B cell (primary cell): Measurements from ENCODE around the gene ARHGAP15. TPM values are rescaled to one million over a fixed set of nuclear protein-coding genes. Genes with fewer than 3 reads are reported as not detected.

Experiments used
- ATAC-seq: fragments of 200-7000 bp; cut with Tn5 transposase; one replicate; pipeline ENCODE4 v1.10.0; 2021; ENCODE audit warnings: low read depth, mild to moderate bottlenecking, moderate number of reproducible peaks, moderate library complexity
- CTCF ChIA-PET: fragments of 350-600 bp; sonication (Branson Sonifier 250); formaldehyde crosslinking; loops from one replicate; lab custom pipeline; 2021; ENCODE audit warnings: antibody characterized with exemption, inconsistent platforms; lab: Charles Lee
- POLR2A ChIA-PET: fragments of 350-600 bp; sonication (Branson Sonifier 250); formaldehyde crosslinking; loops from one replicate; lab custom pipeline; 2021; ENCODE audit warnings: antibody characterized with exemption; lab: Charles Lee
- DNase-seq: peaks from one replicate; pipeline ENCODE4 v3.0.0; 2013
- H2AFZ ChIP-seq: 2 replicates; pipeline ENCODE4 v1.6.1; 2012; ENCODE audit warnings: mild to moderate bottlenecking, low read depth, low read length; ENCODE audit not compliant: insufficient read depth, poor library complexity, severe bottlenecking
- H3K27ac ChIP-seq, 2 donors: 1 replicate in 1 of 2; 2 replicates in 1 of 2; pipeline ENCODE4 v1.5.1; 2012 to 2013; ENCODE audit warnings: low read length in 2 of 2, mild to moderate bottlenecking in 2 of 2, moderate library complexity in 1 of 2
- H3K27me3 ChIP-seq, 4 experiments: fragments of 200-600 bp in 1 of 4; sonication (generic) in 1 of 4; replicated peaks in 1 of 4; 1 replicate in 2 of 4; 2 replicates in 2 of 4; pipeline versions ENCODE4 v1.6.1 to v1.7.0; 2013 to 2016; ENCODE audit warnings: low read length in 3 of 4, mild to moderate bottlenecking in 2 of 4, mixed read lengths in 1 of 4, moderate library complexity in 1 of 4; ENCODE audit not compliant: insufficient read depth in 4 of 4, control insufficient read depth in 3 of 4; ENCODE audit errors: control extremely low read depth in 1 of 4
- H3K36me3 ChIP-seq, 2 experiments: replicated peaks in 1 of 2; 1 replicate in 1 of 2; 2 replicates in 1 of 2; pipeline versions ENCODE4 v1.6.1 to v1.7.1; 2013; ENCODE audit warnings: low read length in 1 of 2; ENCODE audit not compliant: insufficient read depth in 2 of 2, control insufficient read depth in 1 of 2; ENCODE audit errors: control extremely low read depth in 1 of 2, extremely low read depth in 1 of 2
- H3K4me1 ChIP-seq, 2 donors: fragments of 200-600 bp in 1 of 2; sonication (generic) in 1 of 2; 1 replicate in 1 of 2; 2 replicates in 1 of 2; pipeline versions ENCODE4 v1.5.1 to v1.6.1; 2013 to 2017; ENCODE audit warnings: low read length in 2 of 2; ENCODE audit not compliant: control insufficient read depth in 2 of 2, insufficient read depth in 2 of 2
- H3K4me2 ChIP-seq: replicated peaks from 2 replicates; pipeline ENCODE3; 2012; ENCODE audit warnings: mild to moderate bottlenecking, low read depth, low read length; ENCODE audit not compliant: poor library complexity, severe bottlenecking
- H3K4me3 ChIP-seq, 5 experiments: fragments of 200-600 bp in 1 of 5; sonication (generic) in 1 of 5; 1 replicate in 3 of 5; 2 replicates in 2 of 5; pipeline versions ENCODE4 v1.5.1 to v1.7.0; 2011 to 2016; ENCODE audit warnings: low read length in 4 of 5, mild to moderate bottlenecking in 4 of 5, low read depth in 2 of 5, control low read depth in 1 of 5, moderate library complexity in 1 of 5; ENCODE audit not compliant: insufficient read depth in 1 of 5; ENCODE audit errors: control extremely low read depth in 1 of 5, extremely low read depth in 1 of 5
- H3K79me2 ChIP-seq: fragments of 200-600 bp; sonication (generic); one replicate; pipeline ENCODE4 v1.6.0; 2016; ENCODE audit warnings: low read length; ENCODE audit not compliant: control insufficient read depth, insufficient read depth
- H3K9ac ChIP-seq: fragments of 200-600 bp; sonication (generic); 2 replicates; pipeline ENCODE4 v1.6.1; 2017; ENCODE audit warnings: mild to moderate bottlenecking, low read length, moderate library complexity
- H3K9me3 ChIP-seq, 3 donors: one replicate each; pipeline versions ENCODE4 v1.6.1 to v1.7.1; 2013; ENCODE audit warnings: low read length in 2 of 3; ENCODE audit not compliant: control insufficient read depth in 2 of 3, insufficient read depth in 1 of 3; ENCODE audit errors: control extremely low read depth in 1 of 3
- H4K20me1 ChIP-seq: 2 replicates; pipeline ENCODE4 v1.6.0; 2012; ENCODE audit warnings: mild to moderate bottlenecking, low read length; ENCODE audit not compliant: insufficient read depth, control insufficient read depth, poor library complexity, severe bottlenecking
- H3K27ac Mint-ChIP-seq: one replicate; pipeline ENCODE4 v1.8.0; 2021; ENCODE audit warnings: mixed read lengths
- H3K27me3 Mint-ChIP-seq: one replicate; pipeline ENCODE4 v1.8.0; 2021; ENCODE audit warnings: mixed read lengths
- H3K4me1 Mint-ChIP-seq: one replicate; pipeline ENCODE4 v1.8.0; 2021; ENCODE audit warnings: mixed read lengths
- H3K4me3 Mint-ChIP-seq: one replicate; pipeline ENCODE4 v1.8.0; 2021; ENCODE audit warnings: mixed read lengths
- H3K9me3 Mint-ChIP-seq: one replicate; pipeline ENCODE4 v1.8.0; 2022; ENCODE audit warnings: mixed read lengths; ENCODE audit not compliant: insufficient read depth
- EZH2 ChIP-seq: IDR thresholded peaks from 2 replicates; pipeline ENCODE4 v1.6.1; 2012; ENCODE audit warnings: borderline replicate concordance, low read depth, mild to moderate bottlenecking, moderate library complexity, low read length; ENCODE audit not compliant: insufficient read depth, poor library complexity, severe bottlenecking
- WGBS: methylation state at CpG from one replicate; pipeline ENCODE4 v1.1.5; 2013; ENCODE audit warnings: missing lambda C conversion rate; ENCODE audit not compliant: insufficient coverage; 5-methylcytosine and 5-hydroxymethylcytosine counted together
- intact Hi-C: fragments of 100-400 bp; cut with micrococcal nuclease; formaldehyde crosslinking; loops from one replicate; pipeline ENCODE4 v1.10.0; 2022
- polyA plus RNA-seq: library from polyadenylated mRNA; depleted of rRNA; stranded (reverse); fragments of >200 nt; gene quantifications from 2 replicates; pipeline ENCODE4 v1.2.3, GENCODE V29; 2012
- total RNA-seq, 2 donors: library from RNA; stranded (reverse); fragments of 120-200 nt in 1 of 2; gene quantifications; 1 replicate in 1 of 2; 2 replicates in 1 of 2; pipeline versions ENCODE4 v1.2.3 to v1.2.4, GENCODE V29; 2013 to 2022
- TF ChIP-seq, protein P1 (sequence below): fragments of 200-600 bp; IDR thresholded peaks from one replicate; pipeline ENCODE4 v1.8.0; 2022; ENCODE audit warnings: antibody characterized with exemption, mild to moderate bottlenecking

The ARHGAP15 gene
- total and polyA plus RNA-seq, 2 donors (not counting 1 experiment from before 2014, with no cell fraction given): 58.6 to 187 TPM

- no peak overlapping the region for H3K4me2 ChIP-seq
- no peak overlapping the region for H2AFZ ChIP-seq
- H3K4me3 ChIP-seq: no peak overlapping the region
- Mint-ChIP-seq H3K4me3 (no peak overlapping the region), H3K27me3 (peaks cover 19% of the 10 kb centered on the region), H3K4me1 (no peaks in the 10 kb centered on the region), H3K27ac (no peak overlapping the region), H3K9me3 (no peaks in the 10 kb centered on the region)
- no peak for ATAC-seq
- no peak for DNase-seq
- intact Hi-C loops: no loop called here
- CTCF ChIA-PET: no interaction called here
- no peaks in the 10 kb centered on the region for H4K20me1 ChIP-seq
- no peak overlapping the region for H3K9ac ChIP-seq
- no peaks in the 10 kb centered on the region for H3K36me3 ChIP-seq
- POLR2A ChIA-PET: no interaction called here
- 85% methylated on average over 2 of the region's 2 CpGs for WGBS
- H3K4me1 ChIP-seq: no peaks in the 10 kb centered on the region
- H3K27ac ChIP-seq: no peak overlapping the region
- no peak for TF ChIP-seq EZH2
- TF ChIP-seq, protein P1, sequence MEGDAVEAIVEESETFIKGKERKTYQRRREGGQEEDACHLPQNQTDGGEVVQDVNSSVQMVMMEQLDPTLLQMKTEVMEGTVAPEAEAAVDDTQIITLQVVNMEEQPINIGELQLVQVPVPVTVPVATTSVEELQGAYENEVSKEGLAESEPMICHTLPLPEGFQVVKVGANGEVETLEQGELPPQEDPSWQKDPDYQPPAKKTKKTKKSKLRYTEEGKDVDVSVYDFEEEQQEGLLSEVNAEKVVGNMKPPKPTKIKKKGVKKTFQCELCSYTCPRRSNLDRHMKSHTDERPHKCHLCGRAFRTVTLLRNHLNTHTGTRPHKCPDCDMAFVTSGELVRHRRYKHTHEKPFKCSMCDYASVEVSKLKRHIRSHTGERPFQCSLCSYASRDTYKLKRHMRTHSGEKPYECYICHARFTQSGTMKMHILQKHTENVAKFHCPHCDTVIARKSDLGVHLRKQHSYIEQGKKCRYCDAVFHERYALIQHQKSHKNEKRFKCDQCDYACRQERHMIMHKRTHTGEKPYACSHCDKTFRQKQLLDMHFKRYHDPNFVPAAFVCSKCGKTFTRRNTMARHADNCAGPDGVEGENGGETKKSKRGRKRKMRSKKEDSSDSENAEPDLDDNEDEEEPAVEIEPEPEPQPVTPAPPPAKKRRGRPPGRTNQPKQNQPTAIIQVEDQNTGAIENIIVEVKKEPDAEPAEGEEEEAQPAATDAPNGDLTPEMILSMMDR: no peak
- no peaks in the 10 kb centered on the region for H3K79me2 ChIP-seq
- peaks cover 0 to 1% (median 0%) of the 10 kb centered on the region in 3 donors for H3K9me3 ChIP-seq
- no peaks in the 10 kb centered on the region for H3K27me3 ChIP-seq
Observed at GRCh38 chr2:143787674-143788073, 658.5 kb downstream of the ARHGAP15 start.

GRCh38 chr2:143792602-143793001, 663.4 kb downstream of the ARHGAP15 start:
- Mint-ChIP-seq H3K27ac (no peak overlapping the region), H3K4me1 (no peaks in the 10 kb centered on the region), H3K27me3 (peaks cover 19% of the 10 kb centered on the region), H3K4me3 (no peak overlapping the region), H3K9me3 (no peaks in the 10 kb centered on the region)
- H3K36me3 ChIP-seq: no peaks in the 10 kb centered on the region
- no peak for TF ChIP-seq EZH2
- TF ChIP-seq, protein P1: no peak
- ChIA-PET POLR2A (no interaction called here), CTCF (no interaction called here)
- no peak overlapping the region for H2AFZ ChIP-seq
- no peaks in the 10 kb centered on the region for H3K79me2 ChIP-seq
- WGBS: 94% methylated on average over 2 of the region's 4 CpGs
- no peak overlapping the region for H3K27ac ChIP-seq
- no peak for ATAC-seq
- H3K27me3 ChIP-seq: no peaks in the 10 kb centered on the region
- no peak for DNase-seq
- H3K4me3 ChIP-seq: no peak overlapping the region
- no peaks in the 10 kb centered on the region for H3K4me1 ChIP-seq
- H3K9me3 ChIP-seq: peaks cover 0 to 1% (median 0%) of the 10 kb centered on the region in 3 donors
- H3K9ac ChIP-seq: no peak overlapping the region
- no peaks in the 10 kb centered on the region for H4K20me1 ChIP-seq
- intact Hi-C loops: no loop called here
- H3K4me2 ChIP-seq: no peak overlapping the region
